Measurements from ENCODE around the gene EIF3A.
A peak's percentile ranks its signal among the peaks of the same experiment; 100 is the strongest.
"Not testable (repeated sequence)": the region's sequence is repeated elsewhere in the genome, so short reads cannot be mapped to it uniquely, and the experiment has no call there.

Gene EIF3A

DNA sequence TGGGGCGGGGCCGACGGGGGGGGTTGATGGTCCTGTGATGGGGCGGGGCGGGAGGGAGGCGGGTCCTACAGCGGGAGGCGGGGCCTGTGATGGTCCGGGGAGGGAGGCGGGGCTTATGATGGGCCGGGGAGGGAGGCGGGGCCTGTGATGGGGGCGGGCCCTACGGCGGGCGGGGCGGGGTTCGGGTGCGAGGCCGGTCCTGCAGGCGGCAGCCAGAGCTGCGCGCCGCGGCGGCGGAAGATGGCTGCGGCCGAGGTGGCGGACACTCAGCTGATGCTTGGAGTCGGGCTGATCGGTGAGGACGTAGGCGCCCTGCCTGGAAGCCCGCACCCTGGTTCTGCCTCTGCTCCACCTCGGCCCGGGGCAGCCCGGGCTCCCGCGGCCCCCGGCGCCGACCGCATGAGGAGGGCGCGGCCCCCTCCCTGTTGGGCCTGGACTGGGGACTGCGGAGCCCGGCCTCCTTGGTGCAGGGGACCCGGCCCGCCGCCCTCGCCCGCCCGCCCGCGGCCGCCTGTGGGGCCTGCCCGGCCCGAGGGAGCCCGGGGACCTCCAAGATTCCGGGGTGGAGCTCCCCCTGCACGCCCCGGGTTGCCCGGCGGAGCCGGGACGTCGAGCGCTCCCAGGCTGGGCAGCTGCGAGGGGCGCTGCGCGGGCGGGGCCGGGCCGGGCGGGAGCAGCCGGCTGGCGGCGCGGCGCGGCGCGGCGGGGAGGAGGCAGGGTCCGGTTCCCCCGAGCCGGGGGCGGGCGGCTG, 23.5 kb upstream of the EIF3A start, which contains the start of gene DENND10:
TSS of gene DENND10 (plus strand) at position 211 of the 751 bp plus-strand sequence. CDS start at position 241, 30 bp downstream.
- peak; percentile 62 for DNase-seq
- in situ Hi-C loops (cut with MboI; ENCODE audit: low pct_unique_long_range_greater_than_20kb, low sequenced_read_pairs): no loop called here

DNA sequence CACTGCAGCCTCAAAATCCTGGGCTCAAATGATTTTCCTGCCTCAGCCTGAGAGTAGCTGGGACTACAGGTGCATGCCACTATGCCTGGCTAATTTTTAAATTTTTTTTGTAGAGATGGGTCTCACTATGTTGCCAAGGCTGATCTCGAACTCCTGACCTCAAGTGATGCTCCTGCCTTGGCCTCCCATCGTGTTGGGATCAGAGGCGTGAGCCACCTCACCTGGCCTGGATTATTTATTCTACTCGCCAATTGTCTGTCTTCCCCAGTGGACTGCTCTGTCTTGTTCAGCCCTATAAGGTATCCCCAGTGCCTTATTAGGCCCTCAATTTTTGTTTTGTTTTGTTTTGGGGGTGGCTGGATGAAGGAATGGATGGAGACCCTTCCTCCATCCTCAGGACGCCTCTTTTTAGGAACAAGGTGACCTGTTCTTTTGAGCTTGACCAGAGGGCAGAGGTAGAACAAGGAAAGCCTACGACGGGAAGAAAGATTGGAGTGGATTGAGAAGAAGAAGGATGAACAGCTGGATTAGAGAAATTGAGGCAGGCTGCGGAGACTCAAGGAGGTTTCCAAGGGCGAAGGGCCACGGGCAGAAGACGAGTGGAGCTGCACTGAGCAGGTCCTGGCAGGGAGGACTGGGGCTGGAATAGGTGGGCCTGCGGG, 22.8 kb upstream of the EIF3A start:
- in situ Hi-C loops (cut with MboI; ENCODE audit: low pct_unique_long_range_greater_than_20kb, low sequenced_read_pairs): no loop called here
- DNase-seq: no peak

DNA sequence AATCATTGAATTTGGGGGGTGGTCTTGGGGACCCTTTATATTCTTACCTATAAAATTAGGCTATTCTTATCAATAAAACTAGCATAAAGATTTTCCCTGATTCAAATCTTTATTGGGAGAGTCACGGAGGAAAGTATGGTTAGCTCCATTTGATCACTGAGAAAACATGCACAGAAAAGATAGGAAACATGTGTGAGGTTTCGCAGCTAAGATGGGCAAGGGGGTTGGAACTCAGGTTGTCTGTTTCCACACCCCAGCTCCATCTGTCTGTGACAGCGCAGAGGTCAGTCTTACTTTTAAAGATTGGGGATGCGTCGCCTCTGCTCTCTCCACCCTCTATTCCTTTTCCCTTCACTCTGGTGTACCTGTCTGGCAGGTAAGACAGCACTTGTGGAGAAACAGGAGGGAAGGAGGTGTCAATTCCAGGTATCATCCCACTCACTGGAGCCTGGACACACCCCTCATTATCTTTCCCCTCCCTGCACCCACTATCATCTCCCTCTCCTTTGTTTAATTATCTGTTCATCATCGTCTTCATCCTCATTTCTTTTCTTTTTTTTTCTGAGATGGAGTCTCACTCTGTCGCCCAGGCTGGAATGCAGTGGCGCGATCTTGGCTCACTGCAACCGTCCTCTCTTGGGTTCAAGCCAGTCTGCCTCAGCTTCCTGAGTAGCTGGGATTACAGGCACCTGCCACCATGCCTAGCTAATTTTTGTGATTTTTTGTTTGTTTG, 20.9 kb upstream of the EIF3A start:
- in situ Hi-C loops (cut with MboI; ENCODE audit: low pct_unique_long_range_greater_than_20kb, low sequenced_read_pairs): no loop called here
- no peak for DNase-seq

DNA sequence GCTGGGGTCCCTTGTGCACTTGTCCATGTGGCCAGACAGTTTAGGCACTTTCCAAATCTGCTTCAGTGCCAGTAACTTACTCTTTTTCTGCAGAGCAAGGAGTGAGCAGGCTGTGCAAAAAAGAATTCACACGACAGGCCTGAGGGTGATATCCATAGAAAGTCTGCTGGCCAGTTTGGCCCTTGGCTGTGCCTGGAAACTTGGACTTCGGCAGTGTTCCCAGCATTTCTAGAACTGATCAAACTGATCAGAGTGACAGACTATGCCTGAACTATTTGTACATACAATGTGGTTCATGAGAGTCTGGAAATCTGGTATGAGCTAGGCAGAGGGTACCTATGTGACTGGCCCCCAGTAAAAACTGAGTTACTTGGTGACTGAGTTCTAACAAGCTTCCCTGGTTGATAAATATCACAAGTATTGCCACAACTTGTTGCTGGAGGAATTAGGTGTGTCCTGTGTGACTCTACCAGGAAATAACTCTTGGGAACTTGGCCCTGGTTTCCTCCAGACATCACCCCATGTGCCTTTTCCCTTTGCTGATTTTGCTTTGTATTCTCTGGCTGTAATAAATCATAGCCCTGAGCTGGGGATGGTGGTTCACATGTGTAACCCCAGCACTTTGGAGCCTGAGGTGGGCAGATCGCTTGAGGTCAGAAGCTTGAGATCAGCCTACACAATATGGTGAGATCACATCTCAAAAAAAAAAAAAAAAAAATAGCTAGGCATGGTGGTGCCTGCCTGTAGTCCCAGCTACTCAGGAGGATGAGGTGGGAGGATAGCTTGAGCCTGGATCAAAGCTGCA, 20.0 kb upstream of the EIF3A start:
- in situ Hi-C loops (cut with MboI; ENCODE audit: low pct_unique_long_range_greater_than_20kb, low sequenced_read_pairs): no loop called here
- no peak for DNase-seq

DNA sequence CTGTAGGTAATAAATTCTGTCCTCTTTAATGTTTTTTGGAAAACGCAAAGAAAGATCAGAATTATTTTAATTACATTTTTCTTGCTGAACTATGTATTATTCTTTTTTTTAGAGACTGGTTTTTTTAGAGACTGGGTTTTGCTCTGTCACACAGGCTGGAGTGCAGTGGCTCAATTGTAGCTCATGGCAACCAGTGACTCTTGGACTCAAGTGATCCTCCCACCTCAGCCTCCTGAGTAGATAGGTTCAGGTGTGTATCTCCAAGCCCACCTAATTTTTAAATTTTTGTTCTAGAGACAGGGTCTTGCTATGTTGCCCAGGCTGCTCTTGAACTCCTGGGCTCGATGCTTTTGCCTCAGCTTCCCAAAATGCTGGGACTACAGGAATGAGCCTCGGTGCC, 18.0 kb upstream of the EIF3A start:
- in situ Hi-C loops (cut with MboI; ENCODE audit: low pct_unique_long_range_greater_than_20kb, low sequenced_read_pairs): no loop called here
- DNase-seq: no peak

DNA sequence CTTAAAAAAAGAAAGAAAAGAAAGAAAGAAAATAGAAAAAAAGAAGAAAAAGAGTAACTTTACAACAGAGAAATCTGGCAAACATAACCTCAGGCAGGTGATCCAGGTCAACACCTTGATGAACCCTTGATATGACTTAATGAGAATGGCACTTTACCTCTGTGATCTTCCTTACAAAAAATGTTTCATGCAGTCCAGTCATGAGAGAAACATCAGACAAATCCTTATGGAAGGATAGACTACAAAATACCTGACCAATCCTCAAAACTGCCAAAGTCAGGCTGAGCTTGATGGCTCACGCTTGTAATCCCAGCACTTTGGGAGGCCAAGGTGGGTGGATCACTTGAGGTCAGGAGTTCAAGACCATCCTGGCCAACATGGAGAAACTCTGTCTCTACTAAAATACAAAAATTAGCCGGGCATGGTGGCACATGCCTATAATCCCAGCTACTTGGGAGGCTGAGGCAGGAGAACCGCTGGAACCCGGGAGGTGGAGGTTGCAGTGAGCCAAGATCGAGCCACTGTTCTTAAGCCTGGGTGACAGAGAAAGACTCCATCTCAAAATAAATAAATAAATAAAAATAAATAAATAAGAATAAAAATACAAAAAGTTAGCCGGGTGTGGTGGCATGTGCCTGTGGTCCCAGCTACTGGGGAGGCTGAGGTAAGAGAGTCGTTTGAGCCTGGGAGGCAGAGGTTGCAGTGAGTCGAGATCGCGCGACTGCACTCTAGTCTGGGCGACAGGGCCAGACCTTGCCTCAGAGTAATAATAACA, 16.2 kb upstream of the EIF3A start:
- in situ Hi-C loops (cut with MboI; ENCODE audit: low pct_unique_long_range_greater_than_20kb, low sequenced_read_pairs); DNase-seq: not testable (repeated sequence)

DNA sequence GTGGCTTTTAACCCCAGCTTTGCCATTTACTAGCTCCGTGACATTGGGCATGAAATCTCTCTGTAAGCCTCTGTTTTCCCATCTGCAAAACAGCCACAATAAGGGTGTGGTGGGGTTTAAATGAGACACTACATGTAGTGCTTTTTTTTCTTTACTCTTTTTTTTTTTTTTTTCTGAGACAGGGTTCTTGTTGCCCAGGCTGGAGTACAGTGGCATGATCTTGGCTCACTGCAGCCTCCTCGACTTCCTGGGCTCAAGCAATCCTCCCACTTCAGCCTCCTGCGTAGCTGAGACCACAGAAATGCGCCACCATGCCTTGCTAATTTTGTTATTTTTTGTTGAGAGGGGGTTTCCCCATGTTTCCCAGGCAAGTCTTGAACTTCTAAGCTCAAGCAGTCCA, 15.0 kb upstream of the EIF3A start:
- no peak for DNase-seq
- in situ Hi-C loops (cut with MboI; ENCODE audit: low pct_unique_long_range_greater_than_20kb, low sequenced_read_pairs): no loop called here

DNA sequence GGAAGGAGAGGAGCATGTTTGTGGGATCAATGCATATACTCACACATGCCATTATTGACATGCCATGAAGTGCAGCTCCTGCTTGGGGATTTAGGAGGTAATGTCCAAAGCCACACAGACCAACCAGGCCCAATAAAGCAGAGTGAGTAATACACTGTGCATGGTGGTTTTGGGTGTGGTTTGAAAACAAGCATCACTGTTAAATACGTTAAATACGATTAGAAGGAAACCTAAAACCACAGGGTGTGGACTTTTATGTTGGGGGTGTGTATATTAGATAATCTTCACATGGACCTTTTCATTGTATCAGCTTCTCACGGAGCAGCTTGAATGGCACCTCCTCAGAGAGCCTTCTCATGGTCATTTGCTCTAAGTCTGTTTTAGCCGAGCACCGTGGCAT, 10.4 kb upstream of the EIF3A start:
- in situ Hi-C loops (cut with MboI; ENCODE audit: low pct_unique_long_range_greater_than_20kb, low sequenced_read_pairs): no loop called here
- no peak for DNase-seq

DNA sequence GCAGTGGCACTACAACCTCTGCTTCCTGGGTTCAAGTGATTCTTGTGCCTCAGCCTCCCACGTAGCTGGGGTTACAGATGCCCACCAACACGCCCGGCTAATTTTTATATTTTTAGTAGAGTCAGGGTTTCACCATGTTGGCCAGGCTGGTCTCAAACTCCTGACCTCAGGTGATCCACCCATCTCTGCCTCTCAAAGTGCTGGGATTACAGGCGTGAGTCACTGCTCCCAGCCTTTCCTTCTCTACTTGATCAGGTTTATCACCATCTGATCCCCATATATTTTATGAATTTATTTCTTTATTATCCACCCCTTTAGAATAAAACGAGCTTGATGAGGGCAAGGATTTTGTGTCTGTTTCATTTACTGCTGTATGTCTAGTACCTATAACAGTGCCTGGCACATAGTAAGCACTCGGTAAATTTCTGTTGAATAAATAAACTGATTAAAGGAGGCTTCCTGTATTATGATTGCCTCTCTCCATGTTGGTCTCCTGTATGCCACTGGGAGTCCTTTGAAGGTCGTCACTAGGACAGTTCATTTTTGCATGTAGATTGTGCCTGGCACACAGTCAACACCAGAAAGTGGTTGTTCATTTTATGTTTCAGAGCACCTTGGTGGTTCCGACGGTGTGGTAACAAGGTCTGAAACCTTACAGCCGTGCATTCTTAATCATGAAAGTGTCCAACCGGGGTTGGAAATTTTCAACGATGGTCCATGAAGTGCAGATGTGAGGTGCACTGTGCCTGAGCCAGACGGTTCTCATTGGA, 9.6 kb upstream of the EIF3A start:
- in situ Hi-C loops (cut with MboI; ENCODE audit: low pct_unique_long_range_greater_than_20kb, low sequenced_read_pairs): no loop called here
- no peak for DNase-seq

DNA sequence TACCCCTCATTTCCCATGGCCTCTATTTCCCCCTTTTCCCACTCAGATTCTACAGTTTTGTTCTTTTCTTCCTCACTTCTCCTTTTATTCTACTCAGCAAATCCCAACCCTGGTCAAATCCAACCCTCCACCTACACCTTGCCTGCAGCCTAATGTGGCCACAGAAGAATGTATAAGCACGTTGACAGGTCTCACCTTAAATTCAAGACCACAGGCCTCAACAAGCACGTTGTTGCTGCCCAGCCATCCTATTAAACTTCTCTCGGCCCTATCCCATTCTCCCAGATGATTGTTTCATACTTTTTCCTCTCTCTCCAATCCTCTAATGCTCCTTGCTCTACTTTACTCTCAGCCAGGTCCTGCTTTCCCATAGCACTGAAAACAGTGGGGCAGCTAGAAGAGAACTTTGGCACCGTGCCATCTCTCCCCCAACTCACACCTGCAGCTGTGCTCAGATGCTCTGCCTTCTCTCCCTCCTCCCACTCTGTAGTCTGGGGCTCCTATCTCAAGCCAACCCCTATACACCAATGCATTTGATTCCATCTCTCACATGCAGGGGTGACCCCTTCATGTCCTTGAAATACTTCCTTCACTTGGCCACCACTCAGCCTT, 6.8 kb upstream of the EIF3A start:
- DNase-seq: no peak
- in situ Hi-C loops (cut with MboI; ENCODE audit: low pct_unique_long_range_greater_than_20kb, low sequenced_read_pairs): no loop called here

DNA sequence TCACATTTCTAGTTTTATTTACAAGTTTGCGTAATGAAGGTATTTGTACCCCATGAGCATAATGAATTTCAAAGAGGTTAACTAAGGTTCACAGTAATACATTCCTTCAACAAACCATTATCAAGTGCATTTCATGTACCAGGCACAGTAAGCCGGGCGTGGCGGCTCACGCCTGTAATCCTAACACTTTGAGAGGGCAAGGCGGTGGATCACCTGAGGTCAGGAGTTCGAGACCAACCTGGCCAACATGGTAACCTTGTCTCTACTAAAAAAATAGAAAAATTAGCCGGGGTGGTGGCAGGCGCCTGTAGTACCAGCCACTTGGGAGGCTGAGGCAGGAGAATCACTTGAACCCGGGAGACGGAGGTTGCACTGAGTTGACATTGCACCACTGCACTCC, 4.3 kb upstream of the EIF3A start:
- in situ Hi-C loops (cut with MboI; ENCODE audit: low pct_unique_long_range_greater_than_20kb, low sequenced_read_pairs): no loop called here
- DNase-seq: no peak

DNA sequence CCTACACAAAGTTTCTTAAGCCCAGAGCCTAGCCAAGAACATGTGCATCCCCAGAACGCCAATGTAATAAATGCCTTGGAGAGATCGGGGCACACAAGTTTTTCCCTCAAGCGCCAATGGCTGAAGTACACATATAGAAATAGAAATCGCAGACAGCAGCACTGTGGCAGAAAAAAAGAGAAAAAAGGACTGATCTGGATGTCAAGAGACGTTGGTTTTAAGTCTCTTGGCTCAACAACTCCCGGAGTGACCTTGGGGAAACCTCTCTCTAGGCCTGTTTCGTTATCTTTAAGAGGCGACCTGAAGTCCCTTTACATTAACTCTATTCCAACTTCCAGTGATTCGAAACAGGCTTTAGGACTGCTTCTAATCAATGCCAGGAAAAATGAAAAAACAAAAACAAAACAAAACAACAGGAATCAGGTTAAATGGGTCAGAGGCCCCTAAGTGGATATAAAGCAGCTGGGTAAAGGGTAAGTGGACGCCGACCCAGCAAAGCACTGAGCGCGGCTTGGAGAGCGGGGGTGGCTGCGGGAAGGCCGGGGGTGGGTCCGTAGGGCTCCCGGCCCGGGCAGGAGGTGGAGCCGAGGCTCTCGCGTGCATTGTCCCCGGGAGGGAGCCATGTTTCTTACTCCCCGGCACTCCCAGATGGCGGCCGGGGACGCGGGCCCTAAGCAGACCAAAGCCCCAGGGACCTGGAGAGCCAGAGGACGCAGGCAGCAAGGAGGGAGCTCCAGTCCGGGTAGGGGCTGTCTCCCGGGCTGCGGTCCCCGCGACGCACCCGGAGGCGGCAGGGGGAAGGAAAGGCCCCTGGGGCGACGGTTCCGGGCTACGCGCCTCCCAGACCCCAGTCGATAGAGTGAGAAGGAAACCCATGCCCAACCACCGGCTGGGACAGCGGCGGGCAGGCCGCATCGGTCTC, 757 bp downstream of the EIF3A start:
- in situ Hi-C loops (cut with MboI; ENCODE audit: low pct_unique_long_range_greater_than_20kb, low sequenced_read_pairs): no loop called here
- peak; percentile 73 for DNase-seq

DNA sequence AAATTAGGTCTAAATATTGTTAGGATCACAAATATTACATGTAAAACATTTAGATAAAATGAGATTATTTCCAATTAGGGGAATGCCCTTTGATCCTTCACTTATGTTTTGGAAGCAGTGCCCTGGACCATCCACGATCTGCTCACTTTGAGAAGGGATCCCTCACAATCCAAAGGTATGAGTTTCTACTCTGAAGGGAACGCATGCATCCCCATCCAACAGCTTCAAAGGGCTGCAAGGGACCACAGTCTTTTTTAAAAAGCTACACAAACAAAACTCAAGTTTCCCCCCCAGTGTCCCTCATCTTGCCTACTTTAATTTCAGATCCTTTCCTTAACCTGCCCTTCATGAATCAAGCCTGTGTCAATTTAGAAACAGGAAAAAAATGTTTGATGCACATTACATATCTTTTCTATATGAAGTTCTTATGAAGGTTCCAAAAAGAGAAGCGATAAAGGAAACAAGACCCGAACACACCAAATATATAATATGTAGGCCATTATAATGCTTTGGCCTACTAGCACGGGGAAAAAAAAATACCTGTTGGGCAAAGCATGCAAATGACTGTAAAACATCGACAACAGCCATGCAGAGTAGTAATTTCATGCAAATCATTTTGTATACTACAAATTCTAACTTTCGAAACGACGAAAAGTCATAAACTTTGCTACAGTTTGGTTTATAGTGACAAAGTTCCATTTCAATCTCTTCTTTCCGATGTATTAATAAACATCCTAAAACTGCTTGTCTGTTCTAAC, 2.0 kb downstream of the EIF3A start:
- no peak for DNase-seq
- in situ Hi-C loops (cut with MboI; ENCODE audit: low pct_unique_long_range_greater_than_20kb, low sequenced_read_pairs): no loop called here

DNA sequence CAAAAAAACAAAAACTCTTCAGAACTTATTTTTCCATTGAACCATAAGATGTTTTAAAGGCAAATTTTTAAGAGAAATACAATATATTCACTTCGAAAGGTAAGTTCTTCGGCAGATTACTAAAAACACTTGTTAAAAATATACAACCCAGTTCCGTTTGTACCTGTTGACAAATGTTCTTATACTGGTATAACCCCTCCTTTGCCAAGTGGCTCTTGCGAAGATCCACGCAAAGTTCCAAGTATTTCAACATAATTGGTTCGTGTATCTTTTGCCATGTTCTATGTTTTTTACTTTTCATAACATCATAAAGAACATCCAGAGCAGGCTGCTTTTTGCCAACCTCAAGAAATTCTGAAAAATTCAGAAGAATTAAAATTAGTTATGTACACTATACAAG, 7.0 kb downstream of the EIF3A start:
- in situ Hi-C loops (cut with MboI; ENCODE audit: low pct_unique_long_range_greater_than_20kb, low sequenced_read_pairs): no loop called here
- no peak for DNase-seq

DNA sequence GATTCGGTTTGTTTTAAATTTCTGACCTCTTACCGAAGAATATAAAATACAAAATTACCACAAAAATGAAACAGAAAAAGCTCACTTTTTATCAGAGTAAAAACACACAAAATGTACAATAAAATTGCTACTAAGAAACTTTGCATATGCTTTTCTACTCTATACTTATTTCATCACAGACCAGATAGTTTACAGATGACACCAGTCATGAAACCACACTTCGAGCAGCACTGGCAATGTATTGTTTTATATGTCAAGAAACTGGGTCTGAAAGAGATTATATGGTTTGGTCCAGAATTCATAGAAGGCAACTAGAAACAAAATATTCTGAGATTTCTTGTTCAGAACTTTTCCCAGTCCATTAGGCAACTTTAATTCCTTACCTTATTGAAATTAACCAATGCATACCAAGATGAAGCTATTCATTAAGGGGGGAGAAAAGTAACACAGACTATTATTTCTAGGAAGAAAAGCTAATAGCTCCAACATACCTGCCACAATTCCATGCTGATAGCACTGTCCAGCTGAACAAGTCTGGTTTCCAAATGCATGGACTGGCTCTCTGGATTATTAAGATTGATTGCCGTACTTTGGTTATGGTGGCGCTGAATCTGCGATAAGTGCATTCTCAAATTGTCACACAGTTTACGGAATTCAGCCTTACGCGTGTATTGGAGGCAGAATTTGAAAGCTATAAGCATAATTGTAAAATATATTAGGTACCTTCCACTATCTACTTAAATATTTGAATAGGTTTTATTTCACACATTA, 10.0 kb downstream of the EIF3A start:
- DNase-seq: no peak
- in situ Hi-C loops (cut with MboI; ENCODE audit: low pct_unique_long_range_greater_than_20kb, low sequenced_read_pairs): no loop called here
